HCT116 (cell line): ENCODE measurements around the gene SPG11. TPM values are rescaled to one million over a fixed set of nuclear protein-coding genes. Genes with fewer than 3 reads are reported as not detected.
"Not testable (repeated sequence)": the region's sequence is repeated elsewhere in the genome, so short reads cannot be mapped to it uniquely, and the experiment has no call there.

Source experiments
- ATAC-seq: fragments of 200-7000 bp; cut with Tn5 transposase; 2 replicates; pipeline ENCODE4 v1.9.1; 2020; ENCODE audit warnings: mild to moderate bottlenecking, moderate library complexity
- BruUV-seq: library from RNA; stranded (reverse); fragments of 400-500 nt; replicated peaks from 2 replicates; lab custom pipeline; 2021; lab: Mats Ljungman, UMichigan
- CTCF ChIA-PET: fragments of 300-600 bp; sonication (Branson Sonifier 250); formaldehyde crosslinking; loops from one replicate; lab custom pipeline; 2021; ENCODE audit warnings: antibody characterized with exemption; lab: Charles Lee
- POLR2A ChIA-PET: fragments of 300-600, 350-600 bp; sonication (Branson Sonifier 250); formaldehyde crosslinking; loops from one replicate; lab custom pipeline; 2021; ENCODE audit warnings: antibody characterized with exemption; lab: Charles Lee
- RAD21 ChIA-PET, 2 experiments: fragments of 300-600 bp; sonication (Branson Sonifier 250); formaldehyde crosslinking; loops; one replicate each; lab custom pipeline; 2023; ENCODE audit warnings: low total read pairs in 2 of 2; ENCODE audit not compliant: uncharacterized antibody in 2 of 2, unreplicated experiment in 2 of 2, low non-redundant PET in 1 of 2; lab: Charles Lee
- DNase-seq: peaks from one replicate; pipeline ENCODE4 v3.0.0-alpha.2; 2010; ENCODE audit warnings: low read depth, low spot score
- H2AFZ ChIP-seq: fragments of 200-600 bp; shearing (Covaris generic), sonication (generic); 2 replicates; pipeline ENCODE4 v1.6.1; 2017; ENCODE audit warnings: low read depth, mixed run types, mixed read lengths, antibody characterized with exemption, low read length; ENCODE audit not compliant: poor library complexity, severe bottlenecking
- H3K27ac ChIP-seq: 2 replicates; pipeline ENCODE4 v1.5.1; 2012; ENCODE audit warnings: low read depth, low read length
- H3K27me3 ChIP-seq: fragments of 200-600 bp; sonication (generic); 2 replicates; pipeline ENCODE4 v1.6.1; 2016; ENCODE audit warnings: mixed run types, low read length, mixed read lengths; ENCODE audit not compliant: insufficient read depth
- H3K36me3 ChIP-seq, 2 experiments: fragments of 200-500 bp in 1 of 2; fragments of 200-600 bp in 1 of 2; sonication (Bioruptor generic) in 1 of 2; sonication (generic) in 1 of 2; 2 replicates each; pipeline versions ENCODE4 v1.5.1 to v1.6.1; 2014 to 2016; ENCODE audit warnings: low read length in 2 of 2, inconsistent platforms in 1 of 2, mixed read lengths in 1 of 2, mixed run types in 1 of 2; ENCODE audit not compliant: insufficient read depth in 2 of 2, control insufficient read depth in 1 of 2
- H3K4me1 ChIP-seq, 2 experiments: fragments of 200-600 bp in 1 of 2; sonication (generic) in 1 of 2; 2 replicates each; pipeline versions ENCODE4 v1.5.1 to v1.6.1; 2012 to 2017; ENCODE audit warnings: low read length in 2 of 2, inconsistent platforms in 1 of 2, mild to moderate bottlenecking in 1 of 2, mixed read lengths in 1 of 2, mixed run types in 1 of 2, moderate library complexity in 1 of 2; ENCODE audit not compliant: insufficient read depth in 2 of 2, control insufficient read depth in 1 of 2
- H3K4me2 ChIP-seq: fragments of 200-600 bp; sonication (generic); 2 replicates; pipeline ENCODE4 v1.6.1; 2017; ENCODE audit warnings: mixed run types, low read length, mixed read lengths
- H3K4me3 ChIP-seq, 2 experiments: fragments of 200-600 bp in 1 of 2; sonication (generic) in 1 of 2; replicated peaks in 1 of 2; 2 replicates each; pipeline ENCODE4 v1.5.1; 2011 to 2016; ENCODE audit warnings: low read length in 2 of 2, control low read depth in 1 of 2, low read depth in 1 of 2, mild to moderate bottlenecking in 1 of 2, mixed read lengths in 1 of 2, mixed run types in 1 of 2
- H3K79me2 ChIP-seq: fragments of 200-600 bp; sonication (generic); 2 replicates; pipeline ENCODE4 v1.6.1; 2017; ENCODE audit warnings: mild to moderate bottlenecking, mixed run types, low read length, moderate library complexity, mixed read lengths; ENCODE audit not compliant: insufficient read depth
- H3K9ac ChIP-seq: fragments of 200-600 bp; sonication (generic); 2 replicates; pipeline ENCODE4 v1.6.1; 2016; ENCODE audit warnings: low read length, mixed read lengths
- H3K9me2 ChIP-seq: fragments of 200-600 bp; sonication (generic), shearing (Covaris generic); 2 replicates; pipeline ENCODE4 v1.6.1; 2017; ENCODE audit warnings: mixed run types, mild to moderate bottlenecking, moderate library complexity; ENCODE audit not compliant: insufficient read depth
- H3K9me3 ChIP-seq, 2 experiments: fragments of 200-500 bp in 1 of 2; fragments of 200-600 bp in 1 of 2; sonication (Bioruptor generic) in 1 of 2; sonication (generic) in 1 of 2; 2 replicates each; pipeline ENCODE4 v1.6.1; 2014 to 2017; ENCODE audit warnings: low read length in 2 of 2, mixed read lengths in 2 of 2, inconsistent platforms in 1 of 2, low read depth in 1 of 2, mild to moderate bottlenecking in 1 of 2, mixed run types in 1 of 2, moderate library complexity in 1 of 2; ENCODE audit not compliant: control insufficient read depth in 1 of 2, insufficient read depth in 1 of 2
- H4K20me1 ChIP-seq: fragments of 200-600 bp; sonication (generic), shearing (Covaris generic); 2 replicates; pipeline ENCODE4 v1.6.1; 2017; ENCODE audit warnings: mixed run types, mild to moderate bottlenecking, moderate library complexity; ENCODE audit not compliant: insufficient read depth
- CEBPB ChIP-seq: IDR thresholded peaks from 2 replicates; pipeline ENCODE4 v1.6.1; 2012; ENCODE audit warnings: low read depth
- ELF1 ChIP-seq: IDR thresholded peaks from 2 replicates; pipeline ENCODE4 v1.6.1; 2012; ENCODE audit warnings: low read depth, borderline replicate concordance
- POLR2A ChIP-seq: IDR thresholded peaks from 2 replicates; pipeline ENCODE4 v1.7.0; 2011; ENCODE audit warnings: borderline replicate concordance; ENCODE audit not compliant: insufficient read depth, insufficient read length; ENCODE audit errors: extremely low read depth
- POLR2AphosphoS5 ChIP-seq: IDR thresholded peaks from 2 replicates; pipeline ENCODE4 v1.6.1; 2011; ENCODE audit warnings: mild to moderate bottlenecking, low read depth, low read length, moderate library complexity
- RAD21 ChIP-seq: IDR thresholded peaks from 2 replicates; pipeline ENCODE4 v1.6.1; 2012; ENCODE audit warnings: low read depth, mild to moderate bottlenecking
- REST ChIP-seq: IDR thresholded peaks from 2 replicates; pipeline ENCODE4 v1.6.1; 2012; ENCODE audit warnings: low read depth
- intact Hi-C: fragments of 100-400 bp; cut with micrococcal nuclease; formaldehyde crosslinking; loops from 2 replicates; pipeline ENCODE4 v1.10.0; 2022
- total RNA-seq: library from RNA; stranded (reverse); gene quantifications from one replicate; pipeline ENCODE4 v1.2.1, GENCODE V29; 2021; ENCODE audit not compliant: unreplicated experiment
- TF ChIP-seq, protein P1 (sequence below), 3 experiments: fragments of 200-600 bp in 1 of 3; sonication (generic) in 1 of 3; IDR thresholded peaks in 2 of 3; conservative IDR thresholded peaks in 1 of 3; 2 replicates each; pipeline ENCODE4 v1.5.1; 2012 to 2017; ENCODE audit warnings: low read depth in 2 of 3, low read length in 2 of 3, antibody characterized with exemption in 1 of 3, borderline replicate concordance in 1 of 3, control low read depth in 1 of 3, mild to moderate bottlenecking in 1 of 3, mixed read lengths in 1 of 3, mixed run types in 1 of 3, moderate library complexity in 1 of 3; ENCODE audit not compliant: insufficient read depth in 1 of 3

Gene SPG11
- total RNA-seq, 1 experiment from 2014 or later: 34.8 TPM

GRCh38 chr15:44535092-44535491, 128.4 kb downstream of the SPG11 start:
- ChIA-PET CTCF (no interaction called here), RAD21 (no interaction called here), POLR2A (no interaction called here)
- H3K9me2 ChIP-seq: no peaks in the 10 kb centered on the region
- H3K4me3 ChIP-seq: no peak overlapping the region
- H3K27ac ChIP-seq: no peak overlapping the region
- ATAC-seq (no peak), DNase-seq (no peak)
- 0 out of 2 replicates have a peak, but pooled peaks have one; percentile 8 for TF ChIP-seq POLR2AphosphoS5
- no peak for TF ChIP-seq CEBPB
- no peaks in the 10 kb centered on the region for H3K27me3 ChIP-seq
- peaks cover 9 to 17% of the 10 kb centered on the region in 2 experiments; a peak in 3 of 4 replicates for H3K4me1 ChIP-seq
- no TSS peak for BruUV-seq
- H4K20me1 ChIP-seq: peaks cover 10% of the 10 kb centered on the region; the same call in 1 of the 2 replicates
- no peak overlapping the region for H2AFZ ChIP-seq
- peaks cover 40% of the 10 kb centered on the region for H3K79me2 ChIP-seq
- H3K9me3 ChIP-seq: no peaks in the 10 kb centered on the region
- H3K4me2 ChIP-seq: peak overlapping the region; percentile 87; the same call in 1 of the 2 replicates
- peaks cover 2 to 7% of the 10 kb centered on the region in 2 experiments; a peak in 2 of 4 replicates for H3K36me3 ChIP-seq
- no peak overlapping the region for H3K9ac ChIP-seq
- intact Hi-C loops: no loop called here

DNA sequence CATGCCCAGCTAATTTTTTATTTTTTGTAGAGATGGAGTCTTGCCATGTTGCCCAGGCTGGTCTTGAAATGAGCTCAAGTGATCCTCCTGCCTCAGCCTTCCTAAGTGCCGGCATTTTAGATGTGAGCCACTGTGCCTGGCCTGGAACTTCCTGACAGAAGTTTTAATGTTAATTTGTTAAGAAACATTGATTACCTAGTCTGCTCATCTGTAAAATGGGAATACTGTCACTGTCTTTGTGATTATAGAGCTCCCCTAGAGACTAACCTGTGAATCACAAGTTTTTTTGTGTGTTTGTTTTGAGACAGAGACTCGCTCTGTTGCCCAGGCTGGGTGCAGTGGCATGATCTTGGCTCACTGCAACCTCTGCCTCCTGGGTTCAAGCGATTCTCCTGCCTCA, 130.8 kb downstream of the SPG11 start:
- H3K36me3 ChIP-seq: no peaks in the 10 kb centered on the region; a peak in 1 of 4 replicates
- no peak overlapping the region for H2AFZ ChIP-seq
- no peaks in the 10 kb centered on the region for H3K9me2 ChIP-seq
- H3K27me3 ChIP-seq: no peaks in the 10 kb centered on the region
- BruUV-seq: no TSS peak
- no peak for ATAC-seq
- H3K9me3 ChIP-seq: no peaks in the 10 kb centered on the region
- peaks cover 18% of the 10 kb centered on the region for H3K79me2 ChIP-seq
- no peak overlapping the region for H3K27ac ChIP-seq
- H3K4me1 ChIP-seq: peaks cover 5 to 10% of the 10 kb centered on the region in 2 experiments; a peak in 3 of 4 replicates
- no peak overlapping the region for H3K9ac ChIP-seq
- POLR2A ChIA-PET: no interaction called here
- H3K4me2 ChIP-seq: no peak overlapping the region
- CTCF ChIA-PET: interaction anchor here (0.8 to 1.0 kb wide), 2 partner anchors 12 to 31 kb away, joined by 3 read pairs; no protein-coding TSS in a partner anchor
- no peaks in the 10 kb centered on the region for H4K20me1 ChIP-seq
- DNase-seq: no peak
- intact Hi-C loops: no loop called here
- RAD21 ChIA-PET: no interaction called here
- peak; percentile 30; the same call in 1 of the 2 replicates for TF ChIP-seq RAD21
- TF ChIP-seq, protein P1, sequence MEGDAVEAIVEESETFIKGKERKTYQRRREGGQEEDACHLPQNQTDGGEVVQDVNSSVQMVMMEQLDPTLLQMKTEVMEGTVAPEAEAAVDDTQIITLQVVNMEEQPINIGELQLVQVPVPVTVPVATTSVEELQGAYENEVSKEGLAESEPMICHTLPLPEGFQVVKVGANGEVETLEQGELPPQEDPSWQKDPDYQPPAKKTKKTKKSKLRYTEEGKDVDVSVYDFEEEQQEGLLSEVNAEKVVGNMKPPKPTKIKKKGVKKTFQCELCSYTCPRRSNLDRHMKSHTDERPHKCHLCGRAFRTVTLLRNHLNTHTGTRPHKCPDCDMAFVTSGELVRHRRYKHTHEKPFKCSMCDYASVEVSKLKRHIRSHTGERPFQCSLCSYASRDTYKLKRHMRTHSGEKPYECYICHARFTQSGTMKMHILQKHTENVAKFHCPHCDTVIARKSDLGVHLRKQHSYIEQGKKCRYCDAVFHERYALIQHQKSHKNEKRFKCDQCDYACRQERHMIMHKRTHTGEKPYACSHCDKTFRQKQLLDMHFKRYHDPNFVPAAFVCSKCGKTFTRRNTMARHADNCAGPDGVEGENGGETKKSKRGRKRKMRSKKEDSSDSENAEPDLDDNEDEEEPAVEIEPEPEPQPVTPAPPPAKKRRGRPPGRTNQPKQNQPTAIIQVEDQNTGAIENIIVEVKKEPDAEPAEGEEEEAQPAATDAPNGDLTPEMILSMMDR (IDR thresholded peaks at IDR 0.05 in 2 of 3, conservative IDR thresholded peaks at IDR 0.05 in 1 of 3; ENCODE audit: borderline replicate concordance in 1 of 3, insufficient read depth in 1 of 3, low read depth in 2 of 3, low read length in 2 of 3): peak in 2 of 3 experiments; percentile 19 to 45; a peak in 3 of 6 replicates
- no peak for TF ChIP-seq ELF1
- no peak for TF ChIP-seq REST
- TF ChIP-seq POLR2A: no peak
- no peak overlapping the region for H3K4me3 ChIP-seq

DNA sequence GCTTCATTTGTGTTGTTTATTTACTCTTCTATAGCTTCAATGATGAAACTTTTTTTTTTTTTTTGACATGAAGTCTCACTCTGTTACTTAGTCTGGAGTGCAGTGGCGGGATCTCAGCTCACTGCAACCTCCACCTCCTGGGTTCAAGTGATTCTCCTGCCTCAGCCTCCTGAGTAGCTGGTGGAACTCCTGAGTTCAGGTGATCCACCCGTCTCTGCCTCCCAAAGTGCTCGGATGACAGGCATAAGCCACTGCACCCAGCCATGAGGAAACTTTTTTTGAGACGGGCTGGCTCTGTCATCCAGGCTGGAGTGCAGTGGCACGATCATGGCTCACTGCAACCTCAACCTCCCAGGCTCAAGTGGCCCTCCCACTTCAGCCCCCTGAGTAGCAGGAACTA, 131.2 kb downstream of the SPG11 start:
- CTCF ChIA-PET: interaction anchor here (0.8 to 1.0 kb wide), 2 partner anchors 11 to 31 kb away, joined by 3 read pairs; no protein-coding TSS in a partner anchor

More for the DNA sequence above, 131.2 kb downstream of the SPG11 start:
- H3K27ac ChIP-seq, ATAC-seq, BruUV-seq, DNase-seq, H2AFZ ChIP-seq, RAD21 ChIA-PET, POLR2A ChIA-PET, H3K9me2 ChIP-seq, H3K9me3 ChIP-seq, H3K9ac ChIP-seq, intact Hi-C loops, H4K20me1 ChIP-seq, H3K27me3 ChIP-seq, H3K4me3 ChIP-seq, H3K4me2 ChIP-seq, H3K36me3 ChIP-seq: not testable (repeated sequence)
- H3K79me2 ChIP-seq: peaks cover 14% of the 10 kb centered on the region
- peaks cover 5 to 10% of the 10 kb centered on the region in 2 experiments; a peak in 3 of 4 replicates for H3K4me1 ChIP-seq
